Activated T-helper 1 cell treated with anti-CD3 and anti-CD28 coated beads, Interleukin-2, amount 50 U/mL, for 16 hours (primary cell): ENCODE results near the gene RBFA.
"Not testable (repeated sequence)": the region's sequence is repeated elsewhere in the genome, so short reads cannot be mapped to it uniquely, and the experiment has no call there.

Experiments
- DNase-seq, 2 donors: peaks; one replicate each; pipeline ENCODE4 v3.0.0-alpha.2; 2020; ENCODE audit warnings: low read depth in 1 of 2, low spot score in 1 of 2

The RBFA gene

DNA sequence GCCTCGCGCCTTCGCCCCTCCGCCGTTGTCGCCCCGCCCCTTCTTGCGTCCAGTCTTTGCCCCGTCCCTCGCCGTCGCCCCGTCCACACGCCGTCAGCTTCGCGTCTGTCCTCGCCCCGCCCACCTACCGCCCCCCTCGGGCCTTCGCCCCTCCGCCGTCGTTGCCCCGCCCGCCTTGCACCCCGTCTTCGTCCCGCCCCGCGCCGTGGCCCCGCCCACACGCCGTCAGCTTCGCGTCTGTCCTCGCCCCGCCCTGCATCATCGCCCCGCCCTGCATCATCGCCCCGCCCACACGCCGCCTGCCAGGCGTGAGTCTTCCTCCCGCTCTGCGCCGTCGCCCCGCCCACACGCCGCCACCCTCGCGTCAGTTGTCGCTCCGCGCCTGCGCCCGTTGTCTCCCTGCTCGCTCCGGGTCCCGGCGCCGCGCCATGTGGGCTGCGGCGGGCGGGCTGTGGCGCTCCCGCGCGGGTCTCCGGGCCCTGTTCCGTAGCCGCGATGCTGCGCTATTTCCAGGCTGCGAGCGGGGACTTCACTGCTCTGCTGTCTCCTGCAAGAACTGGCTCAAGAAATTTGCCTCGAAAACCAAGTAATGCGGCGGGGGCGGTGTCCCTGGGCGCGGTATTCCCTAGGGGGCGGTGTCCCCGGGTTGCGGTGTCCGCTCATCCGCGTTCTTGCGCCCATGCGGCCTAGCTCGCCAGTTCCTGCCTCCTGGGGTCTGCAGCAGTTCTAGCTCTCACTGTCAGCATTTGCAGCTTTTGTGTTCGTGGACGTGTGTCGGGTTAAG is at the start of gene RBFA:
Gene RBFA, plus strand, starts transcription at position 367 of the 784 bp plus-strand sequence. Its CDS starts 62 bp downstream, at position 429.
- peak; percentile 99 to 100 for DNase-seq

- DNase-seq, result no peak
These were observed 49.1 kb upstream of the RBFA start for GRCh38 chr18:79985172-79985571.

DNA sequence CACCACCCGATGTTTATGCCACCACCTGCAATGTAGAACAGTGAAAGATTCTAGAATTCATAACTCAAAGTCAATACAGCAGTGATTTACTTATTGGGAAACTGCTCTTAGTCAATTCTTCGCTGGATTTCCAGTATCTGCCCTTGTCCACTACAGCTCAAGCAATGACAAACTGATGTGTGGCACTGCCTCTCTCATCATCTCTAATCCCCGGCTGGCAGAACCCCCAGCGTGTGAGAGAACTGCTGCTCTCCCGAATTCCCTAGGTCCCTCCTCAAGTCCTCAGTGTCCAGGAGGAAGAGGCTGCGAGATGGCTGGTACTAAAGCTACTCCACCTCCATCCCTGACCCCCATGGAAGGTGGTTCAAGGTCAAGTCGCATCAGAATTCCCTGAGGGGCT is 47.5 kb upstream of the RBFA start:
- no peak for DNase-seq

GRCh38 chr18:79987566-79987965 is 46.7 kb upstream of the RBFA start:
- DNase-seq, result no peak

DNA sequence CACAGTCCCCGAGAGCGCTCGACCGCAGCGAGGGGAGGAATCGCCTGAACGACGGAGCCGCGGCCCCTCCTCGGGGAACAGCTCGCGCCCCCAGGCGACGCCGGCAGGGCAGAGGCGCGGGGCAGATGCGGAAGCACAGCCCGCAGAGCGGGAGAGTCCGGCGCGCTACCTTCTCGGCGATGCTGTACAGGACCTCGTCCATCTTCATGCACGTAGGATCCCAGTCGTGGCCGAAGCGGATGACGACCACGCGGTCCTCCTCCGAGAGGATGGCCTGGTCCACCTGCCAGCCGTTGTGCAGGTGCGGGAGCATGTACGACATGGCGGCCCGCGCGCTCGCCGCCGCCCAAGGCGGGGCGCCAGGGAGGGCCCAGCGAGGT is 46.2 kb upstream of the RBFA start:
- peak; percentile 30 to 53 for DNase-seq

DNA sequence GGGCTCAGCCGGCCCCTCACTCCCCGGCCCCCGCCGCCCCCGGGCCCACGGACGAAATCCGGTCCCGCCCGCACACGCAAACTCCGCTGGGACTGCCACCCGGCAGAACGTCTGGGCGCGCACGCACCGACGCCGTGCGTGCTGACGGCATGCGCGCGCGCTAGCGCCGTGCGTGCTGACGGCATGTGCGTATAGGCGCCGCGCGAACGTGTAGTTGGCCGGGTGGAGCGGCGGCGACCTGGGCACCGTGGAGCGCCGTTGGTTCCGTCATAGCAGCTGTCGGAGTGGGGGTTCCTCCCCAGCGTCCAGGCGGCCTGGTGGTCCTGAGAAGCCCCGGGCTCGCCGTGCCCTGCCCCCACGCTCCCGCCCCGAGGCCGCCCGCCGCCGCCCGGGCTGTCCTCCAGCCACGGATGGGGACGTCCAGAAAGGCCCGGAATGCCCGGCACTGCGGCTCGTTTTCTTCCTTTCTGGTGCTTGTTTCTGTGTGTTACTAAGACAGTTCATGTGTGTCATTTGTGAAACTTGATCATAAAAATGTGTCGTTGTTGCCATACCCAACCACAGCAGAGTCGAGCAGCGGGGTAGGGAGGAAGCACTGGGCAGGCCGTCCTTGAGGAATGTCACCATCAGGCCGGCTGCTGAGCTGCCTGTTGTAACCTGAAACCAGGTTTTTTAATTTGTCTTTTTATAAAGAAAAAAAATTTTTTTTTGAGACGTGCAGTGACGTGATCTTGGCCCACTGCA is 45.6 kb upstream of the RBFA start, which contains the start of gene TXNL4A:
Gene TXNL4A, minus strand, starts transcription at position 113 of the 744 bp plus-strand sequence. CDS start 171 bp downstream, outside the sequence.
- DNase-seq, result peak; percentile 71 to 80

GRCh38 chr18:79989195-79989497 is 45.1 kb upstream of the RBFA start:
- DNase-seq, result no peak

DNA sequence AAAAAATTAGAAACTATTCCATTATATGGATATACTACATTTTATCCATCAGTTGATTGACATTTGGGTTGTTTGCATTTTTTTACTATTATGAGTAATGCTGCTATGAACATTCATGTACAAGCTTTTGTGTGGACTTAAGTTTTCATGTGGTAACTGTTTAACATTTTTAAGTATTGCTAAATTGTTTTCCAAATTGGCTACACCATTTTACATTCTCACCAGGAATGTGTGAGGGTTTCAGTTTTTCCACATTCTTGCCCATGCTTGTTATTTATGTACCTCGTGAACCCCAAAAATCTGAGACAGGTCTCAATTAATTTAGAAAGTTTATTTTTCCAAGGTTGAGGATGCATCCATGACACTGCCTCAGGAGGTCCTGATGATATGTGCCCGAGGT is 42.7 kb upstream of the RBFA start:
- DNase-seq, result no peak

- DNase-seq, result not testable (repeated sequence)
These were observed 34.5 kb upstream of the RBFA start for GRCh38 chr18:79999701-80000100.

DNA sequence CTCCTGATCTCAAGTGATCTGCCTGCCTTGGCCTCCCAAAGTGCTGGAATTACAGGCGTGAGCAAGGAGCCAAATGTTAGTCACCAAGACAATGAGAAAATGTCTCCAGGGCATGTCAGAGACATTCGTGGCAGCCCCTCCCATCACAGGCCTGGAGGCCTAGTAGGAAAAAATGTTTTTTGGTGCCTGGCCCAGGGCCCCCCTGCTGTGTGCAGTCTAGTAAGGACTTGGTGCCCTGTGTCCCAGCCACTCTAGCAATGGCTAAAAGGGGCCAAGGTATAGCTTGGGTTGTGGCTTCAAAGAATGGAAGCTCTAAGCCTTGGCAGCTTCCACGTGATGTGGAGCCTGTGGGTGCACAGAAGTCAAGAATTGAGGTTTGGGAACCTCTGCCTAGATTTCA is 33.4 kb upstream of the RBFA start:
- no peak for DNase-seq

- DNase-seq, result no peak
These were observed 31.8 kb upstream of the RBFA start for GRCh38 chr18:80002468-80002867.

DNA sequence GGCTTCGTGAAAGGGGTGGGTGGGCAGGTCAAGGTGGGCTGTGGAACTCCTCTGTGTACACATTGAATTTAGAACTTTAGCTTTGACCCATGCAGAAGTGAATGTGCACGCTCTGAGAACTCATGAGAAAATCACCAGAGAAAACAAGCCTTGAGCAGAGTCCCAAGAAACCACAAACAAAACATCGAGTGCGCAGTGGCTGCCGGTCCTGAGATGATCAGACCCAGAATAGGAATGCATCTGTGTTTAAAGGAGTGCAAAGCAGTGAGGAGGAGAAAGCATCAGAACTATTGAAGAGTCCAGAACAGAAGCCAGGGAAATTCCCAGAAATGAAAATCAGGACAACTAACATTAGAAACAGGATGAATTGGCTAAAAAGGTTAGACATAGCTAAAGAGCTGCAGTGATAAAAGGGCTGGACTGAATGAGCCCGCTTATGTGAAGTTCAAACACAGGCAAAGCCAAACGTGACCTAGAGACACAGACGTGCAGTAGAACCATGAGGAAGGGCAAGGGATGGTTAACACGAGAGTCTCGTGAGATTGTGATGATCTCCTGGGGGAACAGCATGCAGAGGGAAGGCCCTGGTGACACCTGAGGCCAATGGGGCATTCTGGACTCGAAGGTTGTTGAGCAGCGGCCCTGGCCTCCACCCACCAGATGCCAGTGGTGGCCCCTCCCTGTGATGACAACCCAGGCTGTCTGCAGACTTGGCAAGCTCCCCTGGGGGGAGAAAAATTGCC is 29.5 kb upstream of the RBFA start:
- DNase-seq, result no peak

- DNase-seq, result no peak
These were observed 27.5 kb upstream of the RBFA start for GRCh38 chr18:80006724-80007123.

DNA sequence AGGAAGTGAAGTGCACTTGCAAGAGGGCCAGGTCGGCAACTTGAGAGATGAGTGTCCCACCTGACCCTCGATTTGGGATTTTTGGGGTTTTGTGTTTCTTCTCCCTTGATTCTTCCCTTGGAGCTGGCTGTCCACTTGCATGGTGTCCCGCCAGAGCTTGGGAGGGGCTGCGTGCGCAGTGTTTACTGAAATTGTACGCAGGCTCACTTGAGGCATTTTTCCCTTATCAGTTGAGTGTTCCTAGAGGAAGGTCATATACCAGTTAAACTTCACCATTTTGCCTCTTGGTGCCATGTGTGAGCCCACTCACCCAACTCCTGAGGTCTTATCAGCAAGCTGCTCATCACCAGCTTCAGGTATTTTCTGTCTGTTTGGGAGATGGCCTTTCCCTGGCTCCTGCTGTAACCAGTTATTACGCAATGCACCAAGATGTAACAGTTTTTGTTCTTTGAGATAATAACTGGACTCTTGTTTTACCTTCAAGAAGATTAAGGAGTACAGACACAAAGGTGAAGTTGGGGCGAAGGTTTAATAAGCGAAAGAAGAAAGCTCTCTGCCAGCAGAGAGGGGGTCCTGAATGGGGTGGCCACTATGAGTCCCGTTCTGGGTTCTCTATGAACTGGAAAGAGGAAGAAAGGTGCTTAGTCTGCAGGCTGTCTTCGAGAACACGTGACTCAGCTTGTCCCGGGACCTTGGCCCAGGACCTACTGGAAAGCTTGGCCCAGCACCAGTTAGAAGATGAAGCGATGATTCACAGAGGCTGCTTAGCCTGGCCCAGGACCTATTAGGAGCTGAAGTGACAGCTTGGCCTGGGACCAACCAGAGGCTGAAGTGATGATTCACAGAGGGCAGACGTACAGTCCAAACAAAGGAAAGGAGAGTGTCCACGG is 24.3 kb upstream of the RBFA start:
- DNase-seq, result no peak

- no peak for DNase-seq
These were observed 23.7 kb upstream of the RBFA start for GRCh38 chr18:80010551-80010906.

GRCh38 chr18:80011496-80012137 is 22.6 kb upstream of the RBFA start:
- DNase-seq, result not testable (repeated sequence)

DNA sequence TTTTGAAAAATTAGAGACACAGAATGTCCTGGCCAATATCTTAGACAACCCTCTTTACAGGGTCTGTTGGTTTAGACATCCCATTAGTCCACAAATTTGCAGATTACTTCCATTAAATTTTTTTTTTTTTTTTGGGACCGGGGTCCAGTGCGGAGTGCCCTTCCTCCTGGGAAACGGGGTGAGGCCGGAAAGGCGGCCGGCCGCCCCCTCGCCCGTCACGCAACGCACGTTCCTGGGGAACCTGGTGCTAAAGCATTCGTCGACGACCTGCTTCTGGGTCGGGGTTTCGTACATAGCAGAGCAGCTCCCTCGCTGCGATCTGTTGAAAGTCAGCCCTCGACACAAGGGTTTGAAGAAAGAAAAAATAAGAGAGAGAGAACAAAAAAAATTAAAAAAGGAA is 21.5 kb upstream of the RBFA start:
- DNase-seq, result no peak

DNA sequence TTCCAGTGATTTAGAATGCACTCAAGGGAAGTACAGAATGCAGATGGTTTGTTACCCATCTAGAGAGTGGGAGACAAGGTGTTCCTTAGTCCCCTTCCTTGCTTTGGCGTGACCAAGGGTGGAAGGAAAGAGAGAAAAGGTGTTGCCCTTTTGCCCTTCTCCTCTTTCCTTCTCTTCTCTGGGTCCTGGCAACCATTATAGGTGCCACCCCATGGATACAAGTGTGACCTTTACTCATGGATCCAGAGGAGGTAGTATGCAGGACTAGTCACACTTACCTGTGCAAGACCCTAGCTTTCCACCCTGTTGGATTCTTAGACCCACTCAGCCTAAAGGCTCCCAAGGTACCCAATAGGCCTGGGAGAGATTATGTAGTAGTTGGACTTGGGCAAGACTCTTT is 11.6 kb upstream of the RBFA start:
- no peak for DNase-seq

GRCh38 chr18:80023173-80023572 is 11.1 kb upstream of the RBFA start:
- DNase-seq, result no peak

DNA sequence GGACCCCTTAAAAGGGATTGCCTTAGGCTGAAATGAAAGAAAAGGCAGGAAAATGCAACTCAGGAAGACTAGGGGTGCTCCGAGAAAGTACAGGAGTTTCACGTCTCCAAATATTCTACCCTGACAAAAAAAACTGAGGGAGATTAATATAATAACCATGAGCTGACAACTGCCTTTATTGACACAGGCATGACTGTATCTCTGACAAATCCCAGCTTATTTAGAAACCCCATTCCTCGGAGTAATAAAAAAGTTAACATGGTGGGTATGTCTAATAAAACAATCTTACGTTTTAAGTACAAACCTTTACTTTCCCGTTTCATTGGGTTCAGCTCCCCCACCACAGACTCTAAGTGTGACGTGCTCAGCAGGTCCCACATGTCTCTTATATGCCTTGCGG is 7.9 kb upstream of the RBFA start:
- no peak for DNase-seq

GRCh38 chr18:80027719-80028118 is 6.5 kb upstream of the RBFA start:
- DNase-seq, result not testable (repeated sequence)
